ENCODE measurements around the gene HSF4.
"Not testable (repeated sequence)": the region's sequence is repeated elsewhere in the genome, so short reads cannot be mapped to it uniquely, and the experiment has no call there.

HSF4 gene

GRCh38 chr16:67122799-67123198 lies 41.7 kb upstream of the HSF4 start:
- not testable (repeated sequence) for H3K4me1 ChIP-seq (ENCODE audit: control insufficient read depth, insufficient read depth, low read length); H3K9me3 ChIP-seq (ENCODE audit: control insufficient read depth, insufficient read depth, low read depth, low read length); H3K27ac ChIP-seq (ENCODE audit: extremely low read depth, low read depth, low read length); H3K4me3 ChIP-seq (ENCODE audit: low read depth, low read length)
- H3K36me3 ChIP-seq (ENCODE audit: control insufficient read depth in 2 of 2, insufficient read depth in 1 of 2, low read length in 2 of 2) = peaks cover 17 to 66% of the 10 kb centered on the region in 2 experiments; a peak in 2 of 3 replicates
- CTCF ChIA-PET = interaction anchor here (0.7 kb wide), 2 partner anchors 10 to 51 kb away, joined by 3 read pairs; no protein-coding TSS in a partner anchor
- POLR2A ChIA-PET = interaction anchor here (0.7 kb wide), 1 partner anchor 147 kb away, joined by 3 read pairs; no protein-coding TSS in a partner anchor
- TF ChIP-seq KLF1 (tag by site-specific recombination; IDR thresholded peaks at IDR 0.05) = peak; percentile 42

DNA sequence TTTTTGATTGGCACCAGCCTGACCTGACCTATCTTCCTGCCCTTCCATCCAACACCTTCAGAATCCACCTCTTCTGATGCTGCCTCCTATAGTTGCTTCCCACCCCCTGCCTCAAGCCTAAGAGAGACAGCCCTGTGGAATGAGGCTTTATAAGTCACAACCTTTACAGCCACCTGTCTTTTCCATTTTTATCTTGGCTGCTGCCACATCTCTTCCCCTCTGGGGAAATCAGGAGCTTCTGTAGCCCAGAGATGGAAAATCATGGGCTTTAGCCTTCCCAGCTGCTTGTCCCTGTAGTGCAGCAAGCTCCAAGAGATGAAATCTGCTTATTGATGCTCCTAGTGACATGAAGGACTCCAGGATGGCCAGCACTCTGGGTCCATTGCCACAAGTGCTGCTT lies 36.1 kb upstream of the HSF4 start:
- TF ChIP-seq MZF1 (tag by site-specific recombination; IDR thresholded peaks at IDR 0.05; ENCODE audit: borderline replicate concordance) (no peak), ZFHX2 (tag by site-specific recombination; conservative IDR thresholded peaks at IDR 0.05) (no peak), ZNF521 (tag by site-specific recombination; IDR thresholded peaks at IDR 0.05) (no peak), YY2 (tag by site-specific recombination; IDR thresholded peaks at IDR 0.05) (no peak), ZNF184 (tag by site-specific recombination; IDR thresholded peaks at IDR 0.05) (no peak), IKZF3 (tag by site-specific recombination; IDR thresholded peaks at IDR 0.05) (no peak), ZNF791 (tag by site-specific recombination; IDR thresholded peaks at IDR 0.05) (no peak)
- TF ChIP-seq, protein P1, sequence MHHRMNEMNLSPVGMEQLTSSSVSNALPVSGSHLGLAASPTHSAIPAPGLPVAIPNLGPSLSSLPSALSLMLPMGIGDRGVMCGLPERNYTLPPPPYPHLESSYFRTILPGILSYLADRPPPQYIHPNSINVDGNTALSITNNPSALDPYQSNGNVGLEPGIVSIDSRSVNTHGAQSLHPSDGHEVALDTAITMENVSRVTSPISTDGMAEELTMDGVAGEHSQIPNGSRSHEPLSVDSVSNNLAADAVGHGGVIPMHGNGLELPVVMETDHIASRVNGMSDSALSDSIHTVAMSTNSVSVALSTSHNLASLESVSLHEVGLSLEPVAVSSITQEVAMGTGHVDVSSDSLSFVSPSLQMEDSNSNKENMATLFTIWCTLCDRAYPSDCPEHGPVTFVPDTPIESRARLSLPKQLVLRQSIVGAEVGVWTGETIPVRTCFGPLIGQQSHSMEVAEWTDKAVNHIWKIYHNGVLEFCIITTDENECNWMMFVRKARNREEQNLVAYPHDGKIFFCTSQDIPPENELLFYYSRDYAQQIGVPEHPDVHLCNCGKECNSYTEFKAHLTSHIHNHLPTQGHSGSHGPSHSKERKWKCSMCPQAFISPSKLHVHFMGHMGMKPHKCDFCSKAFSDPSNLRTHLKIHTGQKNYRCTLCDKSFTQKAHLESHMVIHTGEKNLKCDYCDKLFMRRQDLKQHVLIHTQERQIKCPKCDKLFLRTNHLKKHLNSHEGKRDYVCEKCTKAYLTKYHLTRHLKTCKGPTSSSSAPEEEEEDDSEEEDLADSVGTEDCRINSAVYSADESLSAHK (tag by site-specific recombination; IDR thresholded peaks at IDR 0.05) = no peak
- TF ChIP-seq, protein P2, sequence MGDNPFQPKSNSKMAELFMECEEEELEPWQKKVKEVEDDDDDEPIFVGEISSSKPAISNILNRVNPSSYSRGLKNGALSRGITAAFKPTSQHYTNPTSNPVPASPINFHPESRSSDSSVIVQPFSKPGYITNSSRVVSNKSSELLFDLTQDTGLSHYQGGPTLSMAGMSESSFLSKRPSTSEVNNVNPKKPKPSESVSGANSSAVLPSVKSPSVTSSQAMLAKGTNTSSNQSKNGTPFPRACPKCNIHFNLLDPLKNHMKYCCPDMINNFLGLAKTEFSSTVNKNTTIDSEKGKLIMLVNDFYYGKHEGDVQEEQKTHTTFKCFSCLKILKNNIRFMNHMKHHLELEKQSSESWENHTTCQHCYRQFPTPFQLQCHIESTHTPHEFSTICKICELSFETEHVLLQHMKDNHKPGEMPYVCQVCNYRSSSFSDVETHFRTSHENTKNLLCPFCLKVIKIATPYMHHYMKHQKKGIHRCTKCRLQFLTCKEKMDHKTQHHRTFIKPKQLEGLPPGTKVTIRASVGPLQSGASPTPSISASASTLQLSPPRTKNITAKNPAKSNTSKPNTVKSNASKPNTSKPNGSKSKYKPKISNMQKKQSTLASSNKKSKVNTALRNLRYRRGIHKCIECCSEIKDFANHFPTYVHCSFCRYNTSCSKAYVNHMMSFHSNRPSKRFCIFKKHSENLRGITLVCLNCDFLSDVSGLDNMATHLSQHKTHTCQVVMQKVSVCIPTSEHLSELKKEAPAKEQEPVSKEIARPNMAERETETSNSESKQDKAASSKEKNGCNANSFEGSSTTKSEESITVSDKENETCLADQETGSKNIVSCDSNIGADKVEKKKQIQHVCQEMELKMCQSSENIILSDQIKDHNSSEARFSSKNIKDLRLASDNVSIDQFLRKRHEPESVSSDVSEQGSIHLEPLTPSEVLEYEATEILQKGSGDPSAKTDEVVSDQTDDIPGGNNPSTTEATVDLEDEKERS (tag by site-specific recombination; IDR thresholded peaks at IDR 0.05) = no peak
- TF ChIP-seq, protein P3, sequence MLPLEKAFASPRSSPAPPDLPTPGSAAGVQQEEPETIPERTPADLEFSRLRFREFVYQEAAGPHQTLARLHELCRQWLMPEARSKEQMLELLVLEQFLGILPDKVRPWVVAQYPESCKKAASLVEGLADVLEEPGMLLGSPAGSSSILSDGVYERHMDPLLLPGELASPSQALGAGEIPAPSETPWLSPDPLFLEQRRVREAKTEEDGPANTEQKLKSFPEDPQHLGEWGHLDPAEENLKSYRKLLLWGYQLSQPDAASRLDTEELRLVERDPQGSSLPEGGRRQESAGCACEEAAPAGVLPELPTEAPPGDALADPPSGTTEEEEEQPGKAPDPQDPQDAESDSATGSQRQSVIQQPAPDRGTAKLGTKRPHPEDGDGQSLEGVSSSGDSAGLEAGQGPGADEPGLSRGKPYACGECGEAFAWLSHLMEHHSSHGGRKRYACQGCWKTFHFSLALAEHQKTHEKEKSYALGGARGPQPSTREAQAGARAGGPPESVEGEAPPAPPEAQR (tag by site-specific recombination; IDR thresholded peaks at IDR 0.05) = no peak
- ChIA-PET CTCF (interaction anchor here (0.6 to 1.8 kb wide), 4 partner anchors 27 to 1719 kb away, joined by 3 to 7 read pairs (median 4); no protein-coding TSS in a partner anchor), POLR2A (no interaction called here)
- Histone ChIP-seq H3K4me1 (ENCODE audit: control insufficient read depth, insufficient read depth, low read length) (no peaks in the 10 kb centered on the region), H3K4me3 (ENCODE audit: low read depth, low read length) (no peak overlapping the region), H3K9me3 (ENCODE audit: control insufficient read depth, insufficient read depth, low read depth, low read length) (no peaks in the 10 kb centered on the region), H3K36me3 (ENCODE audit: control insufficient read depth in 2 of 2, insufficient read depth in 1 of 2, low read length in 2 of 2) (peaks cover 0 to 77% of the 10 kb centered on the region in 2 experiments; a peak in 2 of 3 replicates), H3K27ac (ENCODE audit: extremely low read depth, low read depth, low read length) (no peak overlapping the region)

- Histone ChIP-seq H3K36me3 (ENCODE audit: control insufficient read depth in 2 of 2, insufficient read depth in 1 of 2, low read length in 2 of 2) (peaks cover 0 to 74% of the 10 kb centered on the region in 2 experiments; a peak in 2 of 3 replicates), H3K4me1 (ENCODE audit: control insufficient read depth, insufficient read depth, low read length) (no peaks in the 10 kb centered on the region), H3K9me3 (ENCODE audit: control insufficient read depth, insufficient read depth, low read depth, low read length) (no peaks in the 10 kb centered on the region), H3K4me3 (ENCODE audit: low read depth, low read length) (no peak overlapping the region), H3K27ac (ENCODE audit: extremely low read depth, low read depth, low read length) (no peak overlapping the region)
- CTCF ChIA-PET = interaction anchor here (0.6 to 1.8 kb wide), 4 partner anchors 26 to 1719 kb away, joined by 3 to 7 read pairs (median 4); no protein-coding TSS in a partner anchor
- POLR2A ChIA-PET = no interaction called here
- no peak for TF ChIP-seq ZNF610 (tag by site-specific recombination; IDR thresholded peaks at IDR 0.05; ENCODE audit: borderline replicate concordance)
- TF ChIP-seq OVOL3 (tag by site-specific recombination; IDR thresholded peaks at IDR 0.05) = no peak
- no peak for TF ChIP-seq GLI4 (tag by site-specific recombination; IDR thresholded peaks at IDR 0.05)
- no peak for TF ChIP-seq ZNF416 (tag by site-specific recombination; IDR thresholded peaks at IDR 0.05)
- TF ChIP-seq ZNF423 (tag by site-specific recombination; IDR thresholded peaks at IDR 0.05) = no peak
- TF ChIP-seq ZNF362 (tag by site-specific recombination; IDR thresholded peaks at IDR 0.05) = no peak
- no peak for TF ChIP-seq ZNF549 (tag by site-specific recombination; IDR thresholded peaks at IDR 0.05)
- TF ChIP-seq ZNF114 (tag by site-specific recombination; IDR thresholded peaks at IDR 0.05) = no peak
- TF ChIP-seq ZXDB (tag by site-specific recombination; IDR thresholded peaks at IDR 0.05) = no peak
- no peak for TF ChIP-seq CTCF (tag by site-specific recombination; IDR thresholded peaks at IDR 0.05)
- TF ChIP-seq ZNF560 (tag by site-specific recombination; IDR thresholded peaks at IDR 0.05; ENCODE audit: borderline replicate concordance) = no peak
- no peak for TF ChIP-seq ZNF37A (tag by site-specific recombination; IDR thresholded peaks at IDR 0.05)
These were observed 35.7 kb upstream of the HSF4 start for GRCh38 chr16:67128887-67129286.
